DMS 273 (cell line): Measurements from ENCODE around the gene SMARCD2.
"Not testable (repeated sequence)": the region's sequence is repeated elsewhere in the genome, so short reads cannot be mapped to it uniquely, and the experiment has no call there.

Source experiments
- DNase-seq: peaks from one replicate; lab custom pipeline; 2025; ENCODE audit not compliant: unreplicated experiment; lab: John Stamatoyannopoulos, UW

Gene SMARCD2

GRCh38 chr17:63842540-63843386, at the start of gene SMARCD2:
SMARCD2 (minus strand) TSS chr17:63842685; CDS start chr17:63842674, 11 bp downstream.
- DNase-seq, result peak; percentile 100

- peak; percentile 84 for DNase-seq
Observed at GRCh38 chr17:63889026-63889848, 46.8 kb upstream of the SMARCD2 start.

GRCh38 chr17:63885119-63885518, 42.6 kb upstream of the SMARCD2 start:
- DNase-seq, result not testable (repeated sequence)

GRCh38 chr17:63882626-63883126, 40.2 kb upstream of the SMARCD2 start:
- not testable (repeated sequence) for DNase-seq

- DNase-seq, result peak; percentile 77
Observed at GRCh38 chr17:63881935-63882601, 39.6 kb upstream of the SMARCD2 start, which contains the start of gene GH2. GH2 (minus strand) TSS chr17:63881944; CDS start chr17:63881801, 143 bp downstream.

GRCh38 chr17:63881337-63881736, 38.9 kb upstream of the SMARCD2 start:
- peak; percentile 44 for DNase-seq

GRCh38 chr17:63880706-63881105, 38.2 kb upstream of the SMARCD2 start:
- no peak for DNase-seq

- not testable (repeated sequence) for DNase-seq
Observed at GRCh38 chr17:63878413-63878812, 35.9 kb upstream of the SMARCD2 start.

GRCh38 chr17:63874693-63875092, 32.2 kb upstream of the SMARCD2 start:
- DNase-seq, result not testable (repeated sequence)

GRCh38 chr17:63874061-63874626, 31.7 kb upstream of the SMARCD2 start:
- not testable (repeated sequence) for DNase-seq

GRCh38 chr17:63873577-63873976, 31.1 kb upstream of the SMARCD2 start, which contains the start of gene CSH2:
CSH2 (minus strand) TSS chr17:63873677; CDS start chr17:63873614, 63 bp downstream.
- DNase-seq, result not testable (repeated sequence)

GRCh38 chr17:63871646-63872365, 29.3 kb upstream of the SMARCD2 start:
- DNase-seq, result not testable (repeated sequence)

- not testable (repeated sequence) for DNase-seq
Observed at GRCh38 chr17:63870292-63870665, 27.8 kb upstream of the SMARCD2 start.

GRCh38 chr17:63869491-63870291, 27.2 kb upstream of the SMARCD2 start:
- DNase-seq, result not testable (repeated sequence)

GRCh38 chr17:63866625-63867024, 24.1 kb upstream of the SMARCD2 start:
- peak; percentile 50 for DNase-seq

GRCh38 chr17:63859257-63859656, 16.8 kb upstream of the SMARCD2 start:
- no peak for DNase-seq

GRCh38 chr17:63856425-63856824, 13.9 kb upstream of the SMARCD2 start:
- not testable (repeated sequence) for DNase-seq

GRCh38 chr17:63855185-63855584, 12.7 kb upstream of the SMARCD2 start:
- no peak for DNase-seq

- no peak for DNase-seq
Observed at GRCh38 chr17:63854709-63855108, 12.2 kb upstream of the SMARCD2 start.
